Vagina (tissue), 2 donors: ENCODE results near the gene RCL1. TPM values are rescaled to one million over a fixed set of nuclear protein-coding genes. Genes with fewer than 3 reads are reported as not detected.

Experiments used
- DNase-seq, 2 donors: peaks; one replicate each; pipeline ENCODE4 v3.0.0-alpha.2; 2017; ENCODE audit errors: extremely low spot score in 2 of 2
- H3K27ac ChIP-seq: fragments of 200-600 bp; sonication (generic); one replicate; pipeline ENCODE4 v1.5.1; 2019
- H3K27me3 ChIP-seq: fragments of 200-600 bp; sonication (generic); one replicate; pipeline ENCODE4 v1.5.1; 2019
- H3K36me3 ChIP-seq, 2 donors: fragments of 200-600 bp; sonication (generic); one replicate each; pipeline ENCODE4 v1.5.1; 2017 to 2019
- H3K4me1 ChIP-seq: fragments of 200-600 bp; sonication (generic); one replicate; pipeline ENCODE4 v1.5.1; 2019
- H3K4me3 ChIP-seq, 2 donors: fragments of 200-600 bp; sonication (generic); 1 replicate in 1 of 2; 2 replicates in 1 of 2; pipeline ENCODE4 v1.5.1; 2016 to 2019
- H3K9me3 ChIP-seq: fragments of 200-600 bp; sonication (generic); one replicate; pipeline ENCODE4 v1.5.1; 2019
- POLR2A ChIP-seq, 2 donors: fragments of 450-650 bp; IDR thresholded peaks; one replicate each; pipeline ENCODE4 v1.6.1; 2017; ENCODE audit warnings: antibody characterized with exemption in 2 of 2, mild to moderate bottlenecking in 2 of 2, moderate library complexity in 2 of 2
- POLR2AphosphoS5 ChIP-seq, 2 donors: sonication (generic); formaldehyde crosslinking; IDR thresholded peaks; one replicate each; pipeline ENCODE4 v1.9.0; 2017; ENCODE audit warnings: antibody characterized with exemption in 2 of 2, mild to moderate bottlenecking in 2 of 2, low read depth in 1 of 2; ENCODE audit not compliant: insufficient read depth in 1 of 2
- intact Hi-C: fragments of 100-400 bp; cut with DNase I; formaldehyde crosslinking; loops from one replicate; pipeline ENCODE4 v1.15.1; 2023
- total RNA-seq: library from RNA; depleted of rRNA; stranded (reverse); fragments of >200 nt; gene quantifications from one replicate; pipeline ENCODE4 v1.2.3, GENCODE V29; 2016
- TF ChIP-seq, protein P1 (sequence below), 3 experiments: fragments of 450-650 bp in 2 of 3; fragments of 200-600 bp in 1 of 3; sonication (generic) in 1 of 3; IDR thresholded peaks; one replicate each; pipeline ENCODE4 v1.5.1; 2017 to 2019; ENCODE audit warnings: antibody characterized with exemption in 3 of 3, mild to moderate bottlenecking in 2 of 3, moderate library complexity in 2 of 3

The RCL1 gene
- total RNA-seq, 1 donor from 2014 or later: 24.8 TPM

DNA sequence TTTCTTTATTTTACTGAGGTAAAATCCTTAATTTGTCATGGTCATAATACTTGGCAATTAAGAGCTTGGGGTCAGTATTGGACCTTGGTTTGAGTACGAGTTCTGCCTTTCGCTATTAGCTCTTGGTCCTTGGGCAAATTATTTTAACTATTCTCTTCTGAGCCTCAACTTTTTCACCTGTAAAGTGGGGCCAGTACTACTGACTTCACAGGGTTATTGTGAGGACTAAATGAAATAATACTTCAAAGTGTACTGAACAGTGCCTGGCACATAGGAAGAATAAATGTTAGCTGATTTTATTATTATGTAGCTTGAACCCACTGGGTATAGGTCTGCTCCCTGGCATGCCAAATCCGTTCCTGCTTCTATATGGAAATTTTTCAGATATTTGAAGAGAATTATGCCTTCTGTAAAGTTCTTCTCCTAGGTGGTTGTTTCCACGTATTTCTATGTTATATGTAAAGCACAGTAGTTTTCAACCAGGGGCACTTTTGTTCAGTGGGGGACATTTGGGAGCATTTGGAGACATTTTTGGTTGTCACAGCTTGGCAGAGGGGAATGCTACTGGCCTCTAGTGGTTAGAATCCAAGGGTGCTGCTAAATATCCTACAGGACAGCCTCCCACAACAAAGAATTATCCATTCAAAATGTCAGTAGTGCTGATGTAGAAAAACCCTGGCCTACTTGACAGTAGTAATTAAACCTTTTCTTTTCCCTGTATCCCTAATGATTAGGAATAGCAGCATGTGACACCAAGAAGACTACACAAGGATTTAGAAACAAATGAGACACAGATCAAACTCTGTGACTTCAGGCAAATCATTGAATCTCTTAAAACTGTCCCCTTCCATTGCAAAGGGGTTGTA is 4.5 kb downstream of the RCL1 start:
- no peak for DNase-seq
- no peaks in the 10 kb centered on the region for H3K27me3 ChIP-seq
- H3K9me3 ChIP-seq: no peaks in the 10 kb centered on the region
- no peak overlapping the region for H3K4me3 ChIP-seq
- TF ChIP-seq, protein P1, sequence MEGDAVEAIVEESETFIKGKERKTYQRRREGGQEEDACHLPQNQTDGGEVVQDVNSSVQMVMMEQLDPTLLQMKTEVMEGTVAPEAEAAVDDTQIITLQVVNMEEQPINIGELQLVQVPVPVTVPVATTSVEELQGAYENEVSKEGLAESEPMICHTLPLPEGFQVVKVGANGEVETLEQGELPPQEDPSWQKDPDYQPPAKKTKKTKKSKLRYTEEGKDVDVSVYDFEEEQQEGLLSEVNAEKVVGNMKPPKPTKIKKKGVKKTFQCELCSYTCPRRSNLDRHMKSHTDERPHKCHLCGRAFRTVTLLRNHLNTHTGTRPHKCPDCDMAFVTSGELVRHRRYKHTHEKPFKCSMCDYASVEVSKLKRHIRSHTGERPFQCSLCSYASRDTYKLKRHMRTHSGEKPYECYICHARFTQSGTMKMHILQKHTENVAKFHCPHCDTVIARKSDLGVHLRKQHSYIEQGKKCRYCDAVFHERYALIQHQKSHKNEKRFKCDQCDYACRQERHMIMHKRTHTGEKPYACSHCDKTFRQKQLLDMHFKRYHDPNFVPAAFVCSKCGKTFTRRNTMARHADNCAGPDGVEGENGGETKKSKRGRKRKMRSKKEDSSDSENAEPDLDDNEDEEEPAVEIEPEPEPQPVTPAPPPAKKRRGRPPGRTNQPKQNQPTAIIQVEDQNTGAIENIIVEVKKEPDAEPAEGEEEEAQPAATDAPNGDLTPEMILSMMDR (IDR thresholded peaks at IDR 0.05): peak in 2 of 3 experiments; percentile 15 to 51
- no peak for TF ChIP-seq POLR2AphosphoS5 (IDR thresholded peaks at IDR 0.05; ENCODE audit: insufficient read depth in 1 of 2, low read depth in 1 of 2)
- H3K4me1 ChIP-seq: peaks cover 40% of the 10 kb centered on the region
- no peak overlapping the region for H3K27ac ChIP-seq
- no peaks in the 10 kb centered on the region for H3K36me3 ChIP-seq
- intact Hi-C loops: no loop called here

- Histone ChIP-seq H3K4me1 (peaks cover 39% of the 10 kb centered on the region), H3K4me3 (no peak overlapping the region), H3K9me3 (no peaks in the 10 kb centered on the region), H3K27ac (peak overlapping the region; percentile 37), H3K27me3 (no peaks in the 10 kb centered on the region), H3K36me3 (no peaks in the 10 kb centered on the region)
- TF ChIP-seq, protein P1 (IDR thresholded peaks at IDR 0.05): no peak
- TF ChIP-seq POLR2AphosphoS5 (IDR thresholded peaks at IDR 0.05; ENCODE audit: insufficient read depth in 1 of 2, low read depth in 1 of 2) (no peak), POLR2A (IDR thresholded peaks at IDR 0.05) (no peak)
- no peak for DNase-seq
- intact Hi-C loops: no loop called here
Observed at GRCh38 chr9:4797854-4798150, 5.1 kb downstream of the RCL1 start.

DNA sequence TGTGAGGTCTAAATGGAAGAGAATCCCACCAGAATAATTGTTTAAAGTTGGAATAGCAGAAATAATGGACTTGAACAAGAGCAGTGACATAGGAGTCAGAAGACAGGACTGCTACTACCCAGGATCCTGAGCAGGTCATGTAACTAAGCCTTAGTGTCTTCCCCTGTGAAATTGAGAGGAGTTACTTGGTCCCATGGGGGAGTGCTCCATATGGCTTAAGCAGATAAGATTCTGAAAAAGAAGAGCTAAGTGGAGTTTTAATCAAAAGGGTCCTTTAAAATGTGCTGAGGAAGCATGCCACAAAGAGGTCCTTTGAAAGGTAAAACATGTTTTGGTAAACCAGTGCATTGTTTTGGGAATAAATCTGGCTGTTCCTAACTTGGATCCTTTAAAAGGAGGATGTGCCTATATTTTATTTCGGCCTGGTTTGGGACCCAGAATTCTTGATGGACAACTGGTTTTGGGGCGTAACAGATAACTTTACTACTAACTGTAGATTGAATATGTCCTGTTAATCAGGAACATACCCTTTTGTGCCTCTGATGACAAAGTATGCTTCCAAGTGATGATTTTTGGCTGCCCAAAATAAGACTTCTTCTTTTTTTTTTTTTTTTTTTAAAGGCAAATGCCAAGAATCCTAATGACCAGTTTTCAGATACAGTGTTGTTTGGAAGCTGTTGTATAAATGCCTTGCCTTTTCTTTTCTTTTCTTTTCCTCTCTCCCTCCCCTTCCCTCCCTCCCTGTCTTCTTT is 5.7 kb downstream of the RCL1 start:
- TF ChIP-seq, protein P1 (IDR thresholded peaks at IDR 0.05): no peak
- TF ChIP-seq POLR2A (IDR thresholded peaks at IDR 0.05): no peak
- TF ChIP-seq POLR2AphosphoS5 (IDR thresholded peaks at IDR 0.05; ENCODE audit: insufficient read depth in 1 of 2, low read depth in 1 of 2): no peak
- intact Hi-C loops: no loop called here
- Histone ChIP-seq H3K9me3 (no peaks in the 10 kb centered on the region), H3K36me3 (no peaks in the 10 kb centered on the region), H3K27me3 (no peaks in the 10 kb centered on the region), H3K27ac (peak overlapping the region; percentile 37), H3K4me3 (no peak overlapping the region), H3K4me1 (peaks cover 39% of the 10 kb centered on the region)
- no peak for DNase-seq

DNA sequence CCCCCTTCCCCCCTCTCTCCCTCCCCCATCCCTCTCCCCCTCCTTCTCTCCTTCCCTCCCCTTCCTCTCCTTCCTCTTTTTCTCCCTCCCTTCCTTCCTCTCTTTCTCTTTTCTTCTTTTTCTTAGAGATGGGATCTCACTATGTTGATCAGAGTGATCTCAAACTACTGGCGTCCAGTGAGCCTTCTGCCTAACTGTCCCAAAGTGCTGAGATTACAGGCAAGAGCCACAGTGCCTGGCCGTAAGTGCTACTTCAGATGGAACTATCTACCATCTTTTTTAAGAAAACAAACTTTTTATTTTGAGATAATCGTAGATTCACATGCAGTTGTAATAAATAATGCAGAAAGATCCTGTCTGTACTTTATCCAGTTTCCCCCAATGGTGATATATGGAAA is 6.3 kb downstream of the RCL1 start:
- no peaks in the 10 kb centered on the region for H3K36me3 ChIP-seq
- no peaks in the 10 kb centered on the region for H3K27me3 ChIP-seq
- H3K4me3 ChIP-seq: no peak overlapping the region
- no peaks in the 10 kb centered on the region for H3K9me3 ChIP-seq
- DNase-seq: no peak
- TF ChIP-seq POLR2A (IDR thresholded peaks at IDR 0.05) (no peak), POLR2AphosphoS5 (IDR thresholded peaks at IDR 0.05; ENCODE audit: insufficient read depth in 1 of 2, low read depth in 1 of 2) (no peak)
- TF ChIP-seq, protein P1 (IDR thresholded peaks at IDR 0.05): no peak
- intact Hi-C loops: no loop called here
- H3K27ac ChIP-seq: peak overlapping the region; percentile 37
- peaks cover 34% of the 10 kb centered on the region for H3K4me1 ChIP-seq

- Histone ChIP-seq H3K27me3 (no peaks in the 10 kb centered on the region), H3K4me3 (no peak overlapping the region), H3K27ac (no peak overlapping the region), H3K9me3 (no peaks in the 10 kb centered on the region), H3K4me1 (peaks cover 26% of the 10 kb centered on the region), H3K36me3 (no peaks in the 10 kb centered on the region)
- TF ChIP-seq POLR2AphosphoS5 (IDR thresholded peaks at IDR 0.05; ENCODE audit: insufficient read depth in 1 of 2, low read depth in 1 of 2): no peak
- no peak for TF ChIP-seq POLR2A (IDR thresholded peaks at IDR 0.05)
- TF ChIP-seq, protein P1 (IDR thresholded peaks at IDR 0.05): no peak
- intact Hi-C loops: no loop called here
- no peak for DNase-seq
Observed at GRCh38 chr9:4799775-4800174, 7.0 kb downstream of the RCL1 start.
